SK-N-SH (cell line): ENCODE measurements around the gene RABIF. TPM values are rescaled to one million over a fixed set of nuclear protein-coding genes. Genes with fewer than 3 reads are reported as not detected.

Experiments
- CTCF ChIA-PET: fragments of 300-600, 350-600 bp; formaldehyde crosslinking; extraction: SDS; loops from one replicate; lab custom pipeline; 2021; lab: Yijun Ruan, JAX
- POLR2A ChIA-PET: fragments of 350-600 bp; sonication (Branson Sonifier 250); formaldehyde crosslinking; extraction: SDS; loops from one replicate; lab custom pipeline; 2020; ENCODE audit warnings: antibody characterized with exemption, inconsistent platforms; lab: Yijun Ruan, JAX
- DNase-seq: peaks from one replicate; pipeline ENCODE4 v3.0.0; 2012
- H2AFZ ChIP-seq: fragments of 200-600 bp; sonication (generic); 2 replicates; pipeline ENCODE4 v1.8.1; 2016; ENCODE audit warnings: antibody characterized with exemption, mild to moderate bottlenecking, low read depth
- H3F3A ChIP-seq: fragments of 200-600 bp; sonication (generic); replicated peaks from 2 replicates; pipeline ENCODE3; 2016; ENCODE audit warnings: antibody characterized with exemption, mild to moderate bottlenecking; ENCODE audit not compliant: insufficient read depth
- H3K27ac ChIP-seq, 2 experiments: fragments of 200-500 bp in 1 of 2; fragments of 200-600 bp in 1 of 2; sonication (Bioruptor generic) in 1 of 2; sonication (generic), shearing (Covaris generic) in 1 of 2; 2 replicates each; pipeline versions ENCODE4 v1.5.1 to v1.6.1; 2014 to 2016; ENCODE audit warnings: low read depth in 2 of 2, inconsistent platforms in 1 of 2, low read length in 1 of 2, mild to moderate bottlenecking in 1 of 2, mixed read lengths in 1 of 2
- H3K27me3 ChIP-seq: fragments of 200-600 bp; sonication (generic), shearing (Covaris generic); 2 replicates; pipeline ENCODE4 v1.6.1; 2016; ENCODE audit warnings: mixed run types; ENCODE audit not compliant: insufficient read depth
- H3K36me3 ChIP-seq, 2 experiments: fragments of 200-500 bp in 1 of 2; fragments of 200-600 bp in 1 of 2; sonication (Bioruptor generic) in 1 of 2; sonication (generic) in 1 of 2; replicated peaks in 1 of 2; 2 replicates each; pipeline versions ENCODE3 to v1.5.1; 2014 to 2016; ENCODE audit warnings: low read length in 1 of 2, mild to moderate bottlenecking in 1 of 2; ENCODE audit not compliant: insufficient read depth in 2 of 2, control insufficient read depth in 1 of 2
- H3K4me1 ChIP-seq, 2 experiments: fragments of 200-500 bp in 1 of 2; fragments of 200-600 bp in 1 of 2; sonication (Bioruptor generic) in 1 of 2; sonication (generic), shearing (Covaris generic) in 1 of 2; 2 replicates each; pipeline versions ENCODE4 v1.5.1 to v1.6.1; 2014 to 2016; ENCODE audit warnings: low read depth in 1 of 2, low read length in 1 of 2, mixed run types in 1 of 2; ENCODE audit not compliant: insufficient read depth in 2 of 2, control insufficient read depth in 1 of 2
- H3K4me2 ChIP-seq: fragments of 200-600 bp; sonication (generic), shearing (Covaris generic); 2 replicates; pipeline ENCODE4 v1.6.1; 2017; ENCODE audit warnings: mixed run types
- H3K4me3 ChIP-seq, 2 experiments: fragments of 200-500 bp in 1 of 2; fragments of 200-600 bp in 1 of 2; sonication (Bioruptor generic) in 1 of 2; sonication (generic), shearing (Covaris generic) in 1 of 2; 2 replicates each; pipeline versions ENCODE4 v1.5.1 to v1.8.1; 2014 to 2016; ENCODE audit warnings: low read depth in 2 of 2, inconsistent platforms in 1 of 2, low read length in 1 of 2, mild to moderate bottlenecking in 1 of 2, mixed read lengths in 1 of 2, moderate library complexity in 1 of 2
- H3K79me2 ChIP-seq: fragments of 200-600 bp; sonication (generic); 2 replicates; pipeline ENCODE4 v1.8.1; 2017; ENCODE audit warnings: mild to moderate bottlenecking; ENCODE audit not compliant: insufficient read depth
- H3K9ac ChIP-seq: fragments of 200-600 bp; sonication (generic); 2 replicates; pipeline ENCODE4 v1.6.1; 2017; ENCODE audit warnings: mixed run types
- H3K9me2 ChIP-seq: fragments of 200-600 bp; sonication (generic); 2 replicates; pipeline ENCODE4 v1.6.1; 2017; ENCODE audit warnings: mixed run types
- H3K9me3 ChIP-seq: fragments of 200-600 bp; sonication (generic); 2 replicates; pipeline ENCODE4 v1.6.1; 2017; ENCODE audit warnings: mixed run types, mild to moderate bottlenecking, moderate library complexity
- H4K20me1 ChIP-seq: fragments of 200-600 bp; sonication (generic); 2 replicates; pipeline ENCODE4 v1.6.1; 2017; ENCODE audit warnings: mild to moderate bottlenecking, mixed run types; ENCODE audit not compliant: insufficient read depth
- CHD2 ChIP-seq: fragments of 150-350 bp; IDR thresholded peaks from 2 replicates; pipeline ENCODE4 v1.6.1; 2018; ENCODE audit warnings: low read length; ENCODE audit not compliant: partially characterized antibody
- ELF1 ChIP-seq: IDR thresholded peaks from 2 replicates; pipeline ENCODE4 v1.4.0; 2012
- EP300 ChIP-seq, 2 experiments: IDR thresholded peaks; 2 replicates each; pipeline versions ENCODE4 v1.4.0 to v1.6.1; 2012; ENCODE audit warnings: borderline replicate concordance in 1 of 2, low read depth in 1 of 2, low read length in 1 of 2
- EZH2phosphoT487 ChIP-seq: fragments of 200-600 bp; sonication (generic); IDR thresholded peaks from 2 replicates; pipeline ENCODE4 v1.6.1; 2017; ENCODE audit warnings: low read depth, mixed run types, mild to moderate bottlenecking, antibody characterized with exemption, moderate library complexity, borderline replicate concordance
- FOSL2 ChIP-seq: IDR thresholded peaks from 2 replicates; pipeline ENCODE4 v1.4.0; 2012; ENCODE audit warnings: low read depth, mild to moderate bottlenecking, moderate library complexity, borderline replicate concordance
- FOXJ3 ChIP-seq: sonication (generic); formaldehyde crosslinking; IDR thresholded peaks from 2 replicates; pipeline ENCODE4 v1.5.1; 2020; ENCODE audit warnings: mild to moderate bottlenecking, missing genetic modification reagents
- FOXM1 ChIP-seq: IDR thresholded peaks from 2 replicates; pipeline ENCODE4 v1.4.0; 2012; ENCODE audit warnings: low read depth, mild to moderate bottlenecking
- GABPA ChIP-seq: IDR thresholded peaks from 2 replicates; pipeline ENCODE4 v1.4.0; 2012; ENCODE audit warnings: low read depth, mild to moderate bottlenecking
- GATA2 ChIP-seq: sonication (generic); formaldehyde crosslinking; IDR thresholded peaks from 2 replicates; pipeline ENCODE4 v1.5.0; 2020; ENCODE audit warnings: mild to moderate bottlenecking, missing genetic modification reagents
- JUND ChIP-seq: IDR thresholded peaks from 2 replicates; pipeline ENCODE4 v1.4.0; 2012
- NRF1 ChIP-seq: IDR thresholded peaks from 2 replicates; pipeline ENCODE4 v1.6.1; 2012; ENCODE audit warnings: low read depth, mild to moderate bottlenecking, low read length
- RAD21 ChIP-seq: IDR thresholded peaks from 2 replicates; pipeline ENCODE4 v1.6.1; 2012; ENCODE audit warnings: mild to moderate bottlenecking, low read length
- RCOR1 ChIP-seq: fragments of 150-350 bp; IDR thresholded peaks from 2 replicates; pipeline ENCODE4 v1.6.1; 2017; ENCODE audit warnings: antibody characterized with exemption, low read length
- SIN3A ChIP-seq: IDR thresholded peaks from 2 replicates; pipeline ENCODE4 v1.6.1; 2012; ENCODE audit warnings: low read depth, mild to moderate bottlenecking, low read length, moderate library complexity, borderline replicate concordance
- TAF1 ChIP-seq: IDR thresholded peaks from 2 replicates; pipeline ENCODE4 v1.6.1; 2012; ENCODE audit warnings: low read depth, mild to moderate bottlenecking, low read length, moderate library complexity, borderline replicate concordance
- TEAD4 ChIP-seq: IDR thresholded peaks from 2 replicates; pipeline ENCODE4 v1.4.0; 2012; ENCODE audit warnings: mild to moderate bottlenecking, borderline replicate concordance; ENCODE audit not compliant: insufficient read depth
- WGBS: methylation state at CpG from one replicate; pipeline ENCODE4 v1.1.6; 2017; ENCODE audit warnings: low lambda C conversion rate; 5-methylcytosine and 5-hydroxymethylcytosine counted together
- polyA plus RNA-seq, 3 experiments: library from polyadenylated mRNA; depleted of rRNA; stranded (reverse); fragments of >200 nt; gene quantifications; 2 replicates each; pipeline ENCODE4 v1.2.3, GENCODE V29; 2012
- TF ChIP-seq, protein P1 (sequence below): IDR thresholded peaks from 2 replicates; pipeline ENCODE4 v1.4.0; 2012; ENCODE audit warnings: low read depth
- TF ChIP-seq, protein P2 (sequence below): IDR thresholded peaks from 2 replicates; pipeline ENCODE4 v1.4.0; 2012; ENCODE audit warnings: low read depth, borderline replicate concordance
- TF ChIP-seq, protein P3 (sequence below): IDR thresholded peaks from 2 replicates; pipeline ENCODE4 v1.4.0; 2012; ENCODE audit warnings: low read depth, borderline replicate concordance

RABIF gene
- polyA plus RNA-seq, 1 of the 3 experiments (the other 2 are of a cell fraction), result 10.7 TPM

DNA sequence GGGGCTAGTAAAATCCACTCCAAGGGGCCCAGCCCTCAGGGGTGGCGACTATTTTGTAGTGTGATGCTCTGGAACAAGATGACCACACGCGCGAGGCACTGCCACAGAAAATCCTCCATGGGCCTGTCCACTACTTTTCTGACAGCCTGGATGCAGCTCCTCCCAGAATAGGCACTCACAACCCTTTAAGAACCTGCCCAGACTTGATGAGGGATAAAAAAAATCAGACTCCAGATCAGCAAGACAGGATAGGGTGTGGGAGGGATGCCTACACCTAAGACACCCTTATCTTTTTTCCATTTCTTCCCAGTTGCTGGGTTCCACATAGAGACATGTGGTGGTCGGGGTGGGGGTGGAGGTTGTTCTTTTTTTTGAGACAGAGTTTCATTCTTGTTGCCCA lies 44.7 kb downstream of the RABIF start:
- 83% methylated on average over 5 of the region's 5 CpGs for WGBS
- Histone ChIP-seq H4K20me1 (no peaks in the 10 kb centered on the region), H3K36me3 (no peaks in the 10 kb centered on the region), H3K9me3 (no peaks in the 10 kb centered on the region), H3K27me3 (no peaks in the 10 kb centered on the region), H3F3A (no peaks in the 10 kb centered on the region), H3K79me2 (no peaks in the 10 kb centered on the region), H3K4me3 (no peak overlapping the region), H3K9me2 (no peaks in the 10 kb centered on the region), H3K27ac (no peak overlapping the region), H3K4me1 (no peaks in the 10 kb centered on the region), H3K9ac (no peak overlapping the region), H3K4me2 (no peak overlapping the region), H2AFZ (no peak overlapping the region)
- CTCF ChIA-PET, result no interaction called here
- TF ChIP-seq NRF1 (no peak), SIN3A (no peak), FOXM1 (no peak), FOSL2 (no peak), EP300 (IDR thresholded peaks at IDR 0.05; ENCODE audit: borderline replicate concordance in 1 of 2, low read depth in 1 of 2, low read length in 1 of 2) (no peak)
- no peak for DNase-seq
- POLR2A ChIA-PET, result no interaction called here

DNA sequence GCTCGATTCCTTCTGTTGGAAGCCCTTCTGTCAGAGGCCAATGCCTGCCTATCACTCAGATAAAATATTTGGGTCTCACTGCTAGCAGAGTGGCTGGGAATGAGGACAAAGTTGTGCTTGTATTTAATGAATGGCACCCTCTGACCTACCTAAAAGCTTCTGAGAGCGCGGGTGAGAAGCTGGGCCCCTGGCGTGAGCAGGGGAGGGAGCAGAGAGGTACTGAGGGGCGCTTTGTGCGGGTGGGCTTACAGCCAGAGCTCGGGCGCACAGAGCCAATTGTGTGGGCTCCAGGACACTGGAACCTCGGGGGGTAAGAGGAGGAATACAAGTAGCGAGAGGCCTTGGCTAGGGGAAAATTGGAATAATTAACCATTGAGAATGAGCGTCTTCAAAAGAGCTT lies 45.9 kb downstream of the RABIF start:
- ChIA-PET CTCF (interaction anchor here (0.6 to 1.3 kb wide), 3 partner anchors 11 to 123 kb away, joined by 3 read pairs; no protein-coding TSS in a partner anchor), POLR2A (no interaction called here)
- no peaks in the 10 kb centered on the region for H3K79me2 ChIP-seq

DNA sequence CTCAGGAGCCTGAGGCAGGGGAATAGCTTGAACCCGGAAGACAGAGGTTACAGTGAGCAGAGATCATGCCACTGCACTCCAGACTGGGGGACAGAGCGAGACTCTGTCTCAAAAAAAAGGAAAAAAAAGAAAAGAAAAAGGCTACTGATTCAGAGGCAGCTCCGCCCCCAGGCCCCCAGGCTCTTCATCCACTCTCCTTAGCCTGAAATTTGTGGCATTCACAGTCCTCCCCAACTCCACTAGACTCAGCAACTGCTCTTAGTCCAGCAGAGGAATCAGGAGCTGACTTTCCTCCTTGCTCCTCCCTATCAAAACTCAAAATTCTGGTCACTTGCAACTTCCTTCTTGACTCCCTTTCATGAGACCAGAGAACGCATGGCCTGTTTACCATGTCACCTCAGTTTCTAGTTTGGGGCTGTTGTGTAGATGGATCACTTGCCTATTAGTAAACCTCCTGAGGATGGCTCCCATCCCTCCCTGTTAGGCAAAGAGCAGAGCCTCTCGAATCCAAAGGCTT lies 51.1 kb downstream of the RABIF start:
- H3F3A ChIP-seq, result no peaks in the 10 kb centered on the region
- TF ChIP-seq FOXJ3 (CRISPR knock-in tag) (no peak), ELF1 (no peak), SIN3A (no peak), GATA2 (no peak), TAF1 (no peak), GABPA (no peak), RAD21 (no peak), JUND (no peak), TEAD4 (no peak), CHD2 (no peak), RCOR1 (no peak), NRF1 (no peak)
- TF ChIP-seq, protein P1, sequence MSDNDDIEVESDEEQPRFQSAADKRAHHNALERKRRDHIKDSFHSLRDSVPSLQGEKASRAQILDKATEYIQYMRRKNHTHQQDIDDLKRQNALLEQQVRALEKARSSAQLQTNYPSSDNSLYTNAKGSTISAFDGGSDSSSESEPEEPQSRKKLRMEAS, result no peak
- TF ChIP-seq, protein P2, sequence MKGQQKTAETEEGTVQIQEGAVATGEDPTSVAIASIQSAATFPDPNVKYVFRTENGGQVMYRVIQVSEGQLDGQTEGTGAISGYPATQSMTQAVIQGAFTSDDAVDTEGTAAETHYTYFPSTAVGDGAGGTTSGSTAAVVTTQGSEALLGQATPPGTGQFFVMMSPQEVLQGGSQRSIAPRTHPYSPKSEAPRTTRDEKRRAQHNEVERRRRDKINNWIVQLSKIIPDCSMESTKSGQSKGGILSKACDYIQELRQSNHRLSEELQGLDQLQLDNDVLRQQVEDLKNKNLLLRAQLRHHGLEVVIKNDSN, result no peak
- TF ChIP-seq, all 33 proteins: peak for 0
- Histone ChIP-seq H2AFZ (no peak overlapping the region), H3K4me3 (no peak overlapping the region), H4K20me1 (no peaks in the 10 kb centered on the region), H3K9me3 (no peaks in the 10 kb centered on the region), H3K36me3 (no peaks in the 10 kb centered on the region), H3K27ac (no peak overlapping the region), H3K79me2 (no peaks in the 10 kb centered on the region), H3K4me2 (no peak overlapping the region), H3K9ac (no peak overlapping the region), H3K27me3 (no peaks in the 10 kb centered on the region), H3K9me2 (no peaks in the 10 kb centered on the region), H3K4me1 (peaks cover 0 to 9% of the 10 kb centered on the region in 2 experiments; a peak in 1 of 4 replicates)
- no peak for DNase-seq
- CTCF ChIA-PET, result no interaction called here
- POLR2A ChIA-PET, result no interaction called here
- WGBS, result 77% methylated on average over 5 of the region's 5 CpGs

More for the DNA sequence above, 45.9 kb downstream of the RABIF start:
- Histone ChIP-seq H2AFZ (no peak overlapping the region), H3K27ac (no peak overlapping the region), H4K20me1 (no peaks in the 10 kb centered on the region), H3K9ac (no peak overlapping the region), H3K36me3 (no peaks in the 10 kb centered on the region), H3K27me3 (no peaks in the 10 kb centered on the region), H3F3A (no peaks in the 10 kb centered on the region), H3K4me3 (no peak overlapping the region), H3K4me1 (no peaks in the 10 kb centered on the region), H3K4me2 (no peak overlapping the region), H3K9me2 (no peaks in the 10 kb centered on the region), H3K9me3 (no peaks in the 10 kb centered on the region)
- 82% methylated on average over 11 of the region's 11 CpGs for WGBS
- TF ChIP-seq, protein P3, sequence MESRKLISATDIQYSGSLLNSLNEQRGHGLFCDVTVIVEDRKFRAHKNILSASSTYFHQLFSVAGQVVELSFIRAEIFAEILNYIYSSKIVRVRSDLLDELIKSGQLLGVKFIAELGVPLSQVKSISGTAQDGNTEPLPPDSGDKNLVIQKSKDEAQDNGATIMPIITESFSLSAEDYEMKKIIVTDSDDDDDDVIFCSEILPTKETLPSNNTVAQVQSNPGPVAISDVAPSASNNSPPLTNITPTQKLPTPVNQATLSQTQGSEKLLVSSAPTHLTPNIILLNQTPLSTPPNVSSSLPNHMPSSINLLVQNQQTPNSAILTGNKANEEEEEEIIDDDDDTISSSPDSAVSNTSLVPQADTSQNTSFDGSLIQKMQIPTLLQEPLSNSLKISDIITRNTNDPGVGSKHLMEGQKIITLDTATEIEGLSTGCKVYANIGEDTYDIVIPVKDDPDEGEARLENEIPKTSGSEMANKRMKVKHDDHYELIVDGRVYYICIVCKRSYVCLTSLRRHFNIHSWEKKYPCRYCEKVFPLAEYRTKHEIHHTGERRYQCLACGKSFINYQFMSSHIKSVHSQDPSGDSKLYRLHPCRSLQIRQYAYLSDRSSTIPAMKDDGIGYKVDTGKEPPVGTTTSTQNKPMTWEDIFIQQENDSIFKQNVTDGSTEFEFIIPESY, result no peak
- TF ChIP-seq FOXJ3 (CRISPR knock-in tag) (no peak), EZH2phosphoT487 (no peak)
- no peak for DNase-seq
